ENCODE measurements around the gene SERGEF. TPM values are rescaled to one million over a fixed set of nuclear protein-coding genes. Genes with fewer than 3 reads are reported as not detected.

SERGEF gene
- total and polyA plus RNA-seq, 10 donors: 29.0 to 55.5 (median 38.8) TPM

DNA sequence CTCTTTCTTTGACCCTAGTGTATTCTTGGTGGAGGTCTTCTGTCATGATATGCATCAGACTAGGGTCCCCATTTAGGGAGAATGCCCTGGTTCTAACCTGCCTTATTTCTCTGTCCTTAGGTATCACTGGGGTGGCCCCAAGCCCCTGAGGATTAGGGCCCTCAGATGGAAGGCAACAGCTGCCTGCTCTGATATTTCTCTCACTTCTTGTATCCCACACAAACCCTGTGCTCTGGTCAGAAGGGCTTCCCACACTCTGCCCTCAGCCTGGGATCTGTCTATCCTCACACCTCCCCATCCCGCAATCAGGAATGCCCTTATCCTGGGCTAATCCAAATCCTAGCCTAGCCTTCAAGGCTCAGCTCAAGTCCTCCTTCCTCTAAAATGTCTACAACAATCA is 202.8 kb downstream of the SERGEF start:
- 96 to 100% (median 96%) methylated on average over 1 of the region's 1 CpG for WGBS, 5 donors
- Histone ChIP-seq H3K27ac (no peak overlapping the region), H3K4me1 (peaks cover 0 to 9% (median 0%) of the 10 kb centered on the region in 6 donors), H3K36me3 (peaks cover 0 to 9% (median 0%) of the 10 kb centered on the region in 6 donors), H3K9me3 (no peaks in the 10 kb centered on the region), H3K4me3 (no peak overlapping the region), H3K27me3 (replicated peaks in 1 of 7) (no peaks in the 10 kb centered on the region)
- DNase-seq: no peak
- intact Hi-C loops (cut with DNase I; ENCODE audit: low total_unique reads): no loop called here
- TF ChIP-seq CTCF (IDR thresholded peaks at IDR 0.05 in 8 of 11, conservative IDR thresholded peaks at IDR 0.05 in 3 of 11) (no peak), POLR2A (IDR thresholded peaks at IDR 0.05) (no peak), POLR2AphosphoS5 (IDR thresholded peaks at IDR 0.05) (no peak)

GRCh38 chr11:17807034-17807433 is 205.8 kb downstream of the SERGEF start:
- H3K4me3 ChIP-seq: no peak overlapping the region
- no peaks in the 10 kb centered on the region for H3K9me3 ChIP-seq
- H3K4me1 ChIP-seq: no peaks in the 10 kb centered on the region
- no peak for DNase-seq
- no peak for TF ChIP-seq POLR2AphosphoS5 (IDR thresholded peaks at IDR 0.05)
- no peak for TF ChIP-seq CTCF (IDR thresholded peaks at IDR 0.05 in 8 of 11, conservative IDR thresholded peaks at IDR 0.05 in 3 of 11)
- TF ChIP-seq POLR2A (IDR thresholded peaks at IDR 0.05): no peak
- no peaks in the 10 kb centered on the region for H3K27me3 ChIP-seq (replicated peaks in 1 of 7)
- peaks cover 0 to 3% (median 0%) of the 10 kb centered on the region in 6 donors for H3K36me3 ChIP-seq
- intact Hi-C loops (cut with DNase I; ENCODE audit: low total_unique reads): no loop called here
- H3K27ac ChIP-seq: no peak overlapping the region
- 85 to 95% (median 91%) methylated on average over 4 of the region's 4 CpGs for WGBS, 5 donors

GRCh38 chr11:17805873-17806272 is 207.0 kb downstream of the SERGEF start:
- no peaks in the 10 kb centered on the region for H3K9me3 ChIP-seq
- DNase-seq: no peak
- intact Hi-C loops (cut with DNase I; ENCODE audit: low total_unique reads): no loop called here
- H3K4me3 ChIP-seq: no peak overlapping the region
- H3K27me3 ChIP-seq (replicated peaks in 1 of 7): no peaks in the 10 kb centered on the region
- peaks cover 0 to 9% (median 0%) of the 10 kb centered on the region in 6 donors for H3K36me3 ChIP-seq
- WGBS, 5 donors: 89 to 100% (median 91%) methylated on average over 1 of the region's 1 CpG
- H3K27ac ChIP-seq: no peak overlapping the region
- no peak for TF ChIP-seq POLR2AphosphoS5 (IDR thresholded peaks at IDR 0.05)
- TF ChIP-seq POLR2A (IDR thresholded peaks at IDR 0.05): no peak
- TF ChIP-seq CTCF (IDR thresholded peaks at IDR 0.05 in 8 of 11, conservative IDR thresholded peaks at IDR 0.05 in 3 of 11): no peak
- no peaks in the 10 kb centered on the region for H3K4me1 ChIP-seq

DNA sequence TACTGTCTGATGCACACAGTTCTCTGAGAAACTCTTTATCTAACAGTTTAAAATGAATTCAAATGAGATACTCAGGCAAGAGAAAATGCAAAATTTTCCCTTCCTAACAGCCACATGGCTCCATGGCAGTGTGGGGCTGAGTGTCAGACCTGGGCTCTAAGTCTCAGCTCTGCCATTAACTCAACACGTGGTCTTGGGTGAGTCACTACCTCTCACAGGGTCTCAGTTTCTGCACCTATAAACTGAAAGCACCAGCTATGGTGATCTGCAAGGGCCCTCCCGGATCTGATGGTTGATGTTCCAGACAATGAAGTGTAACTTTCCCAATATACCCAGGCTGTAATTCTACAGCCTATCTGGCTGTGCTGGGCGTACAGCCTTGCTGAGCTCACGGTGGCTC is 207.8 kb downstream of the SERGEF start:
- WGBS, 5 donors: 93 to 100% (median 94%) methylated on average over 3 to 4 of the region's 4 CpGs

More for the DNA sequence above, 207.8 kb downstream of the SERGEF start:
- H3K4me1 ChIP-seq: no peaks in the 10 kb centered on the region
- peaks cover 0 to 9% (median 0%) of the 10 kb centered on the region in 6 donors for H3K36me3 ChIP-seq
- H3K27ac ChIP-seq: no peak overlapping the region
- no peak for DNase-seq
- H3K27me3 ChIP-seq (replicated peaks in 1 of 7): no peaks in the 10 kb centered on the region
- H3K4me3 ChIP-seq: no peak overlapping the region
- intact Hi-C loops (cut with DNase I; ENCODE audit: low total_unique reads): no loop called here
- no peaks in the 10 kb centered on the region for H3K9me3 ChIP-seq
- TF ChIP-seq CTCF (IDR thresholded peaks at IDR 0.05 in 8 of 11, conservative IDR thresholded peaks at IDR 0.05 in 3 of 11): no peak
- no peak for TF ChIP-seq POLR2AphosphoS5 (IDR thresholded peaks at IDR 0.05)
- no peak for TF ChIP-seq POLR2A (IDR thresholded peaks at IDR 0.05)

All from spleen (tissue), 11 donors.